GM19043 (cell line): ENCODE measurements around the gene PLEKHG4B.
"Not testable (repeated sequence)": the region's sequence is repeated elsewhere in the genome, so short reads cannot be mapped to it uniquely, and the experiment has no call there.

Source experiments
- ATAC-seq: cut with Tn5 transposase; IDR thresholded peaks from one replicate; pipeline ENCODE4 v1.9.1; 2021; ENCODE audit warnings: low read depth; ENCODE audit not compliant: unreplicated experiment

Gene PLEKHG4B, protein sequence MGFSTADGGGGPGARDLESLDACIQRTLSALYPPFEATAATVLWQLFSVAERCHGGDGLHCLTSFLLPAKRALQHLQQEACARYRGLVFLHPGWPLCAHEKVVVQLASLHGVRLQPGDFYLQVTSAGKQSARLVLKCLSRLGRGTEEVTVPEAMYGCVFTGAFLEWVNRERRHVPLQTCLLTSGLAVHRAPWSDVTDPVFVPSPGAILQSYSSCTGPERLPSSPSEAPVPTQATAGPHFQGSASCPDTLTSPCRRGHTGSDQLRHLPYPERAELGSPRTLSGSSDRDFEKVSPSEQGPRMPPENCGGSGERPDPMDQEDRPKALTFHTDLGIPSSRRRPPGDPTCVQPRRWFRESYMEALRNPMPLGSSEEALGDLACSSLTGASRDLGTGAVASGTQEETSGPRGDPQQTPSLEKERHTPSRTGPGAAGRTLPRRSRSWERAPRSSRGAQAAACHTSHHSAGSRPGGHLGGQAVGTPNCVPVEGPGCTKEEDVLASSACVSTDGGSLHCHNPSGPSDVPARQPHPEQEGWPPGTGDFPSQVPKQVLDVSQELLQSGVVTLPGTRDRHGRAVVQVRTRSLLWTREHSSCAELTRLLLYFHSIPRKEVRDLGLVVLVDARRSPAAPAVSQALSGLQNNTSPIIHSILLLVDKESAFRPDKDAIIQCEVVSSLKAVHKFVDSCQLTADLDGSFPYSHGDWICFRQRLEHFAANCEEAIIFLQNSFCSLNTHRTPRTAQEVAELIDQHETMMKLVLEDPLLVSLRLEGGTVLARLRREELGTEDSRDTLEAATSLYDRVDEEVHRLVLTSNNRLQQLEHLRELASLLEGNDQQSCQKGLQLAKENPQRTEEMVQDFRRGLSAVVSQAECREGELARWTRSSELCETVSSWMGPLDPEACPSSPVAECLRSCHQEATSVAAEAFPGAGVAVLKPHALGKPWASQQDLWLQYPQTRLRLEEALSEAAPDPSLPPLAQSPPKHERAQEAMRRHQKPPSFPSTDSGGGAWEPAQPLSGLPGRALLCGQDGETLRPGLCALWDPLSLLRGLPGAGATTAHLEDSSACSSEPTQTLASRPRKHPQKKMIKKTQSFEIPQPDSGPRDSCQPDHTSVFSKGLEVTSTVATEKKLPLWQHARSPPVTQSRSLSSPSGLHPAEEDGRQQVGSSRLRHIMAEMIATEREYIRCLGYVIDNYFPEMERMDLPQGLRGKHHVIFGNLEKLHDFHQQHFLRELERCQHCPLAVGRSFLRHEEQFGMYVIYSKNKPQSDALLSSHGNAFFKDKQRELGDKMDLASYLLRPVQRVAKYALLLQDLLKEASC (N-terminal part only)

GRCh38 chr5:91556-92263 is at the start of gene PLEKHG4B:
Gene PLEKHG4B (plus strand): TSS chr5:92168. CDS start chr5:92232, 64 bp downstream.
- ATAC-seq, result no peak

- no peak for ATAC-seq
Measured at GRCh38 chr5:42250-42649, 49.7 kb upstream of the PLEKHG4B start.

DNA sequence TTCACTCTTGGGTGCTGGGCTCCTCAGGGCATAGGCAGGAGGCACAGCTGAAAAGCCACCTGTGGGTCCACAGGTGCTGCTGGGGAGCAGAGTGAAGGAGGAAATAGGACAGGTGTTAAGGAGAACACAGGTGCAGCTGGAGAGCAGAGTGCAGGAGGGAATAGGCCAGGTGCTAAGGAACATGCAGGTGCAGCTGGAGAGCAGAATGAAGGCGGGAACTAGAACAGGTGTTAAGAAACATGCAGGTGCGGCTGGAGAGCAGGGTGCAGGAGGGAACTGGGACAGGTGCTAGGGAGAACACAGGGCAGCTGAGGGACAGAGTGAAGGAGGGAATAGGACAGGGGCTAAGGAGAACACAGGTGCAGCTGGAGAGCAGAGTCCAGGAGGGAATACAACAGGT is 43.8 kb upstream of the PLEKHG4B start:
- ATAC-seq, result no peak

DNA sequence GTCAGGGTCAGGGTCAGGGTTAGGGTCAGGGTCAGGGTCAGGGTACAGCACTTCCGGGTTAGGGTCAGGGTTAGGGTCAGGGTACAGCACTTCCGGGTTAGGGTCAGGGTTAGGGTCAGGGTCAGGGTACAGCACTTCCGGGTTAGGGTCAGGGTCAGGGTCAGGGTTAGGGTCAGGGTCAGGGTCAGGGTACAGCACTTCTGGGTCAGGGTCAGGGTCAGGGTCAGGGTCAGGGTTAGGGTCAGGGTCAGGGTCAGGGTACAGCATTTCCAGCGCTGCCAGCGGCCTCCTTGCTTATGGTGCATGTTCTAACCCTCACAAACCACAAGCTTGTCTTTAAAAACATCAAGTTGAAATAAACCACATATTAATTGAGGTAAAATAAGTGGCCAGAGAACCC is 42.4 kb upstream of the PLEKHG4B start:
- ATAC-seq, result not testable (repeated sequence)

DNA sequence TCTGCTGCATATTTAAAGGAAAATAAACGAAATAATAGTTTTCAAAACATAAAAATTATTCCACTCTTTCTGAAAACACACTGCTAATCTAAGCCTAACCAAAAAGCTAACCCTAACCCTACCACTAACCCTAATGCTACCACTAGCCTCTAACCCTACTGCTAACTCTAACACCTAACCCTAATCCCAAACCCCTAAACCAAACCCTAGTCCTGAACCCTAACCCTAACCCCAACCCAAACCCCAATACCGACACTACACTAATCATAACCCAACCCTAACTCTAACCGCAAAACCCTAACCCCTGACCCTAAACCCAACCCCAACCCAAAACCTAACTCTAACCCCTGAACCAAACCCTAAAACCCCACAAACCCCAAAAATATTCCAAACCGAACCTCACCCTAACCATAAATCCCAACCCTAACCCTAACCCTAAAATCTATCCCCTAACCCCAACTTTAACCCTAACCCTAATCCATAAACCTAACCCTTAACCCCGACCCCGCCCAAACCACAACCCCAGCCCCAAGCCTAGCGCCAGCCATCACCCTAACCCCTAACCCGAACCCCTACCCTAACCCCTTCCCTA is 41.9 kb upstream of the PLEKHG4B start:
- ATAC-seq, result no peak

DNA sequence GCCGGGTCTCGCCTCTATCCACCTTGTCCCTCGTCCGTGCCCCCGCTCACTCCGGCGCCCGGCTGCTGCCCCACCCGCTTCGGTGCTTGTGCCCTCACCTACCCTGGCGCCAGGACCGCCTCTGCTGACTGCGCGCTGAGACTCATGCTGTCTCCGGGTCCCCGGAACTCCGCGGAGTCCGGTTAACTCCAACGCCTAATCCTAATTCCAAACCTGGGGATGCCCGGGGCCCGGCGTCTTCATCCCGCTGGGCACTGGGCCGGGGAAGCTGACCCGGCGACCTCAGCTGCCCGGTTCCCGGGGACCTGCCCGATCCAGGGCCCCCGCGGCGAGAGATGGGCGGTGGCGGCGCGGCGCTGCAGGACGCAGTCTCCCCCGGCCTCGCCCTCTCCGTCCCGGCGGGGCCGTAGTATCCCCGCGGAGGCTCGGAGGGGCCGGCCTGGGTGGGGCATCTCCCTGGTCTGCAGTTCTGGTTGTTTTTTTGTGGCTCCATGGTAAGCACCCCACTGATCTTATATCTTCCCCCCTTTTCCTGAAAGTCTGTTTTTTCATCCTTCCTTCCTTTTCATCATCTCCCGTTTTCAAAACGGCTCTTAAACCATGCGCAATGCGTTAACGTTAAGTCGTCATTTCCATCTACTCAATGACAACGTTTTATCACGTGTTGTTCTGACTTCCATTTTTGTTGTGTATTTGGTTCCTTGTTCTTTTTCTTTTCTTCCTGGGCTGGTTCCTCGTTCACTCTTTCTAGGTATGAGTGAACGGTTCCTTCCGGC is 41.1 kb upstream of the PLEKHG4B start:
- no peak for ATAC-seq

GRCh38 chr5:51500-51823 is 40.5 kb upstream of the PLEKHG4B start:
- ATAC-seq, result no peak

DNA sequence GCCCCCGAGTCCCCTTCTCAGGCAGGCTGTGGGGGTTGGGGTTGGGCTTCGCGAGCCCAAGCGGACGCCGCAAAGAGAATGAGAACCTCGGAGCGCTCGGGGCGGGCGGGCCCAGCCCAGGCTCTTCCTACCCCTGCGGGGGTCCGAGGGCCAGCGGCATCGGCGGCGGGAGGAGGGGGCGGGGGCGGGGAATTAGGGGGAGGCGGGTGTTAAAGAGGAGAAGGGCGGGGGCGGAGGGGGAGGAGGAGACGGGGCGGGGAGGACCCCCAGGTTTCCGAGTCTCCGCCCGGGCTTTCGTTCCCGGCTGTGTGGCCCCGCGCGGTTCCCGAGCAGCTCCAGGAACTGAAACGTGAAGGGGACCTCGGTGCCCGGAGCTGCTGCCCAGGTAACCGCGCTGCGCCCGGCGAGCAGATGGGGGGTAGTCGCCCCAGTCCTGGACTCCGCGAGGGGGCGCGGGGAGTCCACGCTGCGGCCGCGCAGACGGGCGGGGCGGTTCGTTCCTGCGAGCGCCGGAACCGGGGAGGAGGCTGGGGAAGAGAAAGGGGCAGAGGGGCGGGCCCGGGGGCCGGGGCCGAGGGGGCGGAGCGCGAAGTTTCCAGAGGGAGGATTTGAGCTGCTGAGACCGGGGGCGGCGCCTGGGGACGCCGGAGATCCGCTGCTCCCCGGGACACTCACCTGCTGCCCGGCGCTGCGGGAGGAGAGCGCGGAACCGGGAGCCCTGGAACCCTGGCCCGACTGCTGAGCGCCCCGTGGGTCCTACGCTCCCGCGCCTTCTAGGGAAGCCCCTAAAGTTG is 38.4 kb upstream of the PLEKHG4B start:
- ATAC-seq, result no peak

- ATAC-seq, result no peak
Measured at GRCh38 chr5:54175-54730, 37.7 kb upstream of the PLEKHG4B start.

- no peak for ATAC-seq
Measured at GRCh38 chr5:54876-55569, 36.9 kb upstream of the PLEKHG4B start.

DNA sequence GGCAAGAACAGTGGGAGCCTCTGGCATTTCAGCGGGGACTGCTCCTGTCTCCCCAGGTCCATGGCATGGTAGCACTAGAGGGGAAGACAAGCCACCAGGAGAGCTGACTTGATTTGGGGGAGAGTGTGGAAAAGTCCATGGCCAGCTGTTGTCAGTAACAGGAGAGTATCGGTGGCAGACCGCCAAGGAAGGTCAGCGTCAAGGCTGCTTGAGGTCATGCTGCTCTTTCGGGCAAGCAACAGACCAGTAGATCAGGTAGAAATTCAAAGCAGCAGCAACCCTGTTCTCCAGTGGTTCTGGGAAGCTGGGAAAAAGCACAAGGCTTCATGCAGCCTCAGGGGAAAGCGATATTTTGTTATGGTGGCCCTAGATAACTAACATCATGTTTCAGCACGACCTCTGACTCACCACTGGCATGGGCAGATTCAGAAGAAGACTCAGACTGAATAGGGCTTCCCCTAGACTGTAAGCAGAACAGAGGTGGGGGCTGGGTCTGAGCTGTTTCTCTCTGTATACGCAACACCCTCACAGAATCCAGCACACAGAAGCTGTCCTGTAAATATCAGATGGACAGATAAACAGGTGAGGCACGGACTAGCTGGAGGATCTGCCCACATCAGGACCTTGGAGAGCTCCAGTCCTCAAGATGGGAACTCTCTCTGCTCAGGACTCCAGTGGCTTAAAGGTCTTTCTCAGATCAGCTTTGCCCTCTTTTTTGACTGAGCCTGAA is 35.2 kb upstream of the PLEKHG4B start:
- ATAC-seq, result no peak

DNA sequence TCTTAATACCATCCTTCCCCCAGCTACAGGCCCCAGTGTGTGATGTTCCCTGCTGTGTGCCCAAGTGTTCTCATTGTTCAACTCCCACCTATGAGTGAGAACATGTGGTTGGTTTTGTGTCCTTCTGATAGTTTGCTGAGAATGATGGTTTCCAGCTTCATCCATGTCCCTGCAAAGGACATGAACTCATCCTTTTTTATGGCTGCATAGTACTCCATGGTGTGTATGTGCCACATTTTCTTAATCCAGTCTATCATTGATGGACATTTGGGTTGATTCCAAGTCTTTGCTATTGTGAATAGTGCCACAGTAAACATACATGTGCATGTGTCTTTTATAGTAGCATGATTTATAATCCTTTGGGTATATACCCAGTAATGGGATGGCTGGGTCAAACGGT is 31.7 kb upstream of the PLEKHG4B start:
- ATAC-seq, result not testable (repeated sequence)

GRCh38 chr5:70440-70839 is 21.5 kb upstream of the PLEKHG4B start:
- ATAC-seq, result no peak

GRCh38 chr5:72316-73180 is 19.4 kb upstream of the PLEKHG4B start:
- not testable (repeated sequence) for ATAC-seq

DNA sequence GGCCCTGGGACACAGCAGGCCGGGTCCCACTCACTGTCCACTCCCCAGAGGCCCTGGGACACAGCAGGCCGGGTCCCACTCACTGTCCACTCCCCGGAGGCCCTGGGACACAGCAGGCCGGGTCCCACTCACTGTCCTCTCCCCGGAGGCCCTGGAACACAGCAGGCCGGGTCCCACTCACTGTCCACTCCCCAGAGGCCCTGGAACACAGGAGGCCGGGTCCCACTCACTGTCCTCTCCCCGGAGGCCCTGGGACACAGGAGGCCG is 18.9 kb upstream of the PLEKHG4B start:
- ATAC-seq, result not testable (repeated sequence)
